ENCODE data around the gene ZFP69B. TPM values are rescaled to one million over a fixed set of nuclear protein-coding genes. Genes with fewer than 3 reads are reported as not detected.

The ZFP69B gene
- total RNA-seq, 4 donors from 2014 or later = 0.68 to 1.9 TPM; not detected in 2

DNA sequence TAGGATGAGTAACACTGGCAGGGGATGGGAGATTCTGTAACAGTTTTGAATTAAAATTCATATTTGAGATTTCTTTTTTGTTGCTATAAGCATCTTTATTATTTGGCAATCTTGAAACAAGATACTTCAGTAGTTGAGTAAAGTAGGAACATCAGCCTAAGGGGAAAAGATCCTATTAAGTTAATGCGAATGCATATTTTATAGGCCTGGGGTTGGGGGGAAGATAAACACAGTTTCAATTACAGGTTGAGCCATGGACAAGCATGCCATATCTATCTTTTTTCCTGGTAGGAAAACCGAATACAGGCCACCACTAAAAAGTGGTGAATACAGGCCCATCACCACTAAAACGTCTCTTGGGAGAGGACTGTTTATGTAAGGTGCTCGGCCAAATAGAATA is 44.5 kb upstream of the ZFP69B start:
- Histone ChIP-seq H3K27ac (no peak overlapping the region), H3K27me3 (no peaks in the 10 kb centered on the region), H3K4me1 (peaks cover 0 to 15% (median 0%) of the 10 kb centered on the region in 4 donors), H3K9me3 (no peaks in the 10 kb centered on the region), H3K4me3 (no peak overlapping the region), H3K36me3 (peaks cover 0 to 16% (median 0%) of the 10 kb centered on the region in 4 donors)
- TF ChIP-seq, protein P1, sequence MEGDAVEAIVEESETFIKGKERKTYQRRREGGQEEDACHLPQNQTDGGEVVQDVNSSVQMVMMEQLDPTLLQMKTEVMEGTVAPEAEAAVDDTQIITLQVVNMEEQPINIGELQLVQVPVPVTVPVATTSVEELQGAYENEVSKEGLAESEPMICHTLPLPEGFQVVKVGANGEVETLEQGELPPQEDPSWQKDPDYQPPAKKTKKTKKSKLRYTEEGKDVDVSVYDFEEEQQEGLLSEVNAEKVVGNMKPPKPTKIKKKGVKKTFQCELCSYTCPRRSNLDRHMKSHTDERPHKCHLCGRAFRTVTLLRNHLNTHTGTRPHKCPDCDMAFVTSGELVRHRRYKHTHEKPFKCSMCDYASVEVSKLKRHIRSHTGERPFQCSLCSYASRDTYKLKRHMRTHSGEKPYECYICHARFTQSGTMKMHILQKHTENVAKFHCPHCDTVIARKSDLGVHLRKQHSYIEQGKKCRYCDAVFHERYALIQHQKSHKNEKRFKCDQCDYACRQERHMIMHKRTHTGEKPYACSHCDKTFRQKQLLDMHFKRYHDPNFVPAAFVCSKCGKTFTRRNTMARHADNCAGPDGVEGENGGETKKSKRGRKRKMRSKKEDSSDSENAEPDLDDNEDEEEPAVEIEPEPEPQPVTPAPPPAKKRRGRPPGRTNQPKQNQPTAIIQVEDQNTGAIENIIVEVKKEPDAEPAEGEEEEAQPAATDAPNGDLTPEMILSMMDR (IDR thresholded peaks at IDR 0.05) = no peak
- no peak for TF ChIP-seq EP300 (IDR thresholded peaks at IDR 0.05; ENCODE audit: low read depth)
- no peak for TF ChIP-seq POLR2A (IDR thresholded peaks at IDR 0.05)
- intact Hi-C loops (cut with DNase I; ENCODE audit: low total_unique reads) = loop anchor here (2.0 to 10.0 kb wide), 2 partner anchors 91 to 263 kb away; partner anchors contain the start of gene COL9A2
- in situ Hi-C loops (cut with MboI; ENCODE audit: low pct_ligation_motif_present in 1 of 4, low pct_unique_long_range_greater_than_20kb in 1 of 4, low sequenced_read_pairs in 3 of 4) = loop anchor here in 3 of 4 donors (5.0 to 25.0 kb wide), 4 partner anchors 64 to 269 kb away; no protein-coding TSS in a partner anchor
- no peak for DNase-seq
- 73 to 75% methylated on average over 4 of the region's 4 CpGs for WGBS, 2 donors (ENCODE audit: low coverage in 1 of 2)

DNA sequence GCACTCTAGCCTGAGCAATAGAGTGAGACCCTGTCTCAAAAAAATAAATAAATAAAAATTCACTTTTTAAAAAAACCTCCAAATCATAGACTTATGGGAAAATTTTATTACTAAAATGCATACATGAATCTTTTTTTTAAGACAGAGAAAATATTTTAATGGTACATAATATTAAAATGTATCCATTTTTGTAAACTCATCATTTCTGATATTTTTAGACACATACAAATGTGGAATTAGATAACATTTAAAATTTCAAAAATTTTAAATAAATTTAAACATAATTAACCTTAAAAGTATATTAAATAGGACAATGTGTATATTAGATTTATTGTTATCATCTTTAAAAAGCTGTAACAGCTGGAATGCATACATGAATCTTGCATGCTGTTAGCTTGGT is 42.8 kb upstream of the ZFP69B start:
- in situ Hi-C loops (cut with MboI; ENCODE audit: low pct_ligation_motif_present in 1 of 4, low pct_unique_long_range_greater_than_20kb in 1 of 4, low sequenced_read_pairs in 3 of 4) = loop anchor here in 3 of 4 donors (5.0 to 25.0 kb wide), 4 partner anchors 65 to 270 kb away; no protein-coding TSS in a partner anchor
- DNase-seq = no peak
- no peaks in the 10 kb centered on the region for H3K9me3 ChIP-seq
- H3K27me3 ChIP-seq = no peaks in the 10 kb centered on the region
- H3K27ac ChIP-seq = no peak overlapping the region
- no peak overlapping the region for H3K4me3 ChIP-seq
- H3K4me1 ChIP-seq = peaks cover 0 to 15% (median 0%) of the 10 kb centered on the region in 4 donors
- no peak for TF ChIP-seq POLR2A (IDR thresholded peaks at IDR 0.05)
- H3K36me3 ChIP-seq = peaks cover 0 to 16% (median 0%) of the 10 kb centered on the region in 4 donors
- intact Hi-C loops (cut with DNase I; ENCODE audit: low total_unique reads) = loop anchor here (2.0 to 10.0 kb wide), 2 partner anchors 93 to 265 kb away; partner anchors contain the start of gene COL9A2

DNA sequence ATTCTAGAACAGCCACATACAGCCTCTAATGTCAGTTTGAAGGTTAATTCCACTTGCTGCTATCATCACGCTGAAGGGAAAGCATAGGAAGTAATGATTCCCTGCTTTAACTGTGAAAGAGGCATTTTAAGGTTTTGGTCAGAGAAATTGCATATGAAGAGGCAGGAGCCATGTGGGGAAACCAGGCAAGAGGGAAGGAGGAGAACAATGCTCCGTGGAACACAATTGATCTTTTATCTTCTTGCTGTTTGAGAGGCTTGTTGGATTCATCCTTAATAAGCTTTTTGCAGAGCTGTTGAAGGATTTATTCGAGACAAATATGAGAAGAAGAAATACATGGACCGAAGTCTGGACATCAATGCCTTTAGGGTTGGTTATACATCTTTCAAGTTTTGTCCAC is 40.8 kb upstream of the ZFP69B start:
- Histone ChIP-seq H3K27ac (no peak overlapping the region), H3K4me3 (no peak overlapping the region), H3K9me3 (no peaks in the 10 kb centered on the region), H3K27me3 (no peaks in the 10 kb centered on the region), H3K4me1 (peaks cover 0 to 4% (median 0%) of the 10 kb centered on the region in 4 donors), H3K36me3 (peaks cover 0 to 31% (median 3%) of the 10 kb centered on the region in 4 donors)
- intact Hi-C loops (cut with DNase I; ENCODE audit: low total_unique reads) = loop anchor here (10.0 kb wide), 1 partner anchor 95 kb away; the partner anchor contains the start of gene COL9A2
- no peak for TF ChIP-seq EP300 (IDR thresholded peaks at IDR 0.05; ENCODE audit: low read depth)
- TF ChIP-seq, protein P1 (IDR thresholded peaks at IDR 0.05) = no peak
- no peak for TF ChIP-seq POLR2A (IDR thresholded peaks at IDR 0.05)
- TF ChIP-seq POLR2AphosphoS5 (IDR thresholded peaks at IDR 0.05) = no peak
- WGBS, 2 donors (ENCODE audit: low coverage in 1 of 2) = 88 to 92% methylated on average over 4 of the region's 4 CpGs
- in situ Hi-C loops (cut with MboI; ENCODE audit: low pct_ligation_motif_present in 1 of 4, low pct_unique_long_range_greater_than_20kb in 1 of 4, low sequenced_read_pairs in 3 of 4) = loop anchor here in 3 of 4 donors (5.0 to 25.0 kb wide), 4 partner anchors 67 to 272 kb away; no protein-coding TSS in a partner anchor
- DNase-seq = no peak

DNA sequence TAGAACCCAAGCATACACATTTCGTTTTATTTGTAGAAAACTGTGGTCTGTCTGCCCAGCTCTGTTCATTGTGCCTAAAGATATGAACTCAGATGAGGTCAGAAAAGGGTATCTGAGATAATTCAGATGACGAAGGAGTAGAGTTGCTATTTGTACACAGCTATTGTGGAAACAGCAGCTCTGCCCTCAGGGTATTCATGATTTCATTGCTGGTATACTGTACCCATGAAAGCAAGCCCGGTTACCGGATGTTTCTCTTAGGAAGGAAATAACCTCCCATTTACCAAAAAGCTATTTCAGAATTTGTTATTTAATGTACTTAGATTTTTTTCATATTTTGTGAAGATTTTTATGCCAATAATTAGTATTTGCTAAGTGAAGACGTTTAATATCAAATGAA is 39.0 kb upstream of the ZFP69B start:
- no peaks in the 10 kb centered on the region for H3K9me3 ChIP-seq
- TF ChIP-seq, protein P1 (IDR thresholded peaks at IDR 0.05) = no peak
- no peak for TF ChIP-seq POLR2A (IDR thresholded peaks at IDR 0.05)

More for the DNA sequence above, 39.0 kb upstream of the ZFP69B start:
- in situ Hi-C loops (cut with MboI; ENCODE audit: low pct_ligation_motif_present in 1 of 4, low pct_unique_long_range_greater_than_20kb in 1 of 4, low sequenced_read_pairs in 3 of 4) = loop anchor here in 1 of 4 donors (25.0 kb wide), 1 partner anchor 274 kb away; no protein-coding TSS in a partner anchor
- H3K36me3 ChIP-seq = peaks cover 0 to 49% (median 8%) of the 10 kb centered on the region in 4 donors
- H3K4me3 ChIP-seq = no peak overlapping the region
- WGBS, 2 donors (ENCODE audit: low coverage in 1 of 2) = 91 to 92% methylated on average over 5 of the region's 5 CpGs
- intact Hi-C loops (cut with DNase I; ENCODE audit: low total_unique reads) = no loop called here
- H3K4me1 ChIP-seq = no peaks in the 10 kb centered on the region
- H3K27me3 ChIP-seq = no peaks in the 10 kb centered on the region
- H3K27ac ChIP-seq = no peak overlapping the region
- no peak for DNase-seq

Measured in transverse colon (tissue), 4 donors.